IgD-negative memory B cell (primary cell): ENCODE results near the gene CASKIN2. TPM values are rescaled to one million over a fixed set of nuclear protein-coding genes. Genes with fewer than 3 reads are reported as not detected.
"Not testable (repeated sequence)": the region's sequence is repeated elsewhere in the genome, so short reads cannot be mapped to it uniquely, and the experiment has no call there.

Experiments used
- H3K27ac Mint-ChIP-seq, 3 donors: one replicate each; pipeline ENCODE4 v1.8.0; 2020 to 2022; ENCODE audit warnings: mild to moderate bottlenecking in 3 of 3, mixed read lengths in 3 of 3, moderate library complexity in 1 of 3
- H3K27me3 Mint-ChIP-seq: one replicate; pipeline ENCODE4 v1.8.0; 2021; ENCODE audit warnings: mixed read lengths
- H3K36me3 Mint-ChIP-seq: one replicate; pipeline ENCODE4 v1.8.0; 2020; ENCODE audit warnings: mild to moderate bottlenecking, mixed read lengths
- H3K4me1 Mint-ChIP-seq, 3 donors: one replicate each; pipeline ENCODE4 v1.8.0; 2020 to 2022; ENCODE audit warnings: mixed read lengths in 3 of 3, mild to moderate bottlenecking in 1 of 3
- H3K4me3 Mint-ChIP-seq, 4 donors: one replicate each; pipeline ENCODE4 v1.8.0; 2020 to 2022; ENCODE audit warnings: mild to moderate bottlenecking in 4 of 4, mixed read lengths in 4 of 4, moderate library complexity in 3 of 4
- H3K9me3 Mint-ChIP-seq, 3 donors: one replicate each; pipeline ENCODE4 v1.8.0; 2020 to 2021; ENCODE audit warnings: mixed read lengths in 3 of 3, mild to moderate bottlenecking in 1 of 3
- polyA plus RNA-seq: library from polyadenylated mRNA; unstranded; fragments of 300-500 nt; fragmentation: Illumina TruSeq; gene quantifications from one replicate; pipeline ENCODE4 v1.2.3, GENCODE V29; 2021

CASKIN2 gene
- polyA plus RNA-seq, 1 donor from 2014 or later: not detected

- H3K9me3 Mint-ChIP-seq: no peaks in the 10 kb centered on the region
- peaks cover 7% of the 10 kb centered on the region for H3K36me3 Mint-ChIP-seq
- H3K27me3 Mint-ChIP-seq: no peaks in the 10 kb centered on the region
- H3K27ac Mint-ChIP-seq: no peak overlapping the region
- no peak overlapping the region for H3K4me3 Mint-ChIP-seq
- H3K4me1 Mint-ChIP-seq: peaks cover 0 to 2% (median 1%) of the 10 kb centered on the region in 3 donors
Observed at GRCh38 chr17:75471207-75471606, 44.1 kb downstream of the CASKIN2 start.

DNA sequence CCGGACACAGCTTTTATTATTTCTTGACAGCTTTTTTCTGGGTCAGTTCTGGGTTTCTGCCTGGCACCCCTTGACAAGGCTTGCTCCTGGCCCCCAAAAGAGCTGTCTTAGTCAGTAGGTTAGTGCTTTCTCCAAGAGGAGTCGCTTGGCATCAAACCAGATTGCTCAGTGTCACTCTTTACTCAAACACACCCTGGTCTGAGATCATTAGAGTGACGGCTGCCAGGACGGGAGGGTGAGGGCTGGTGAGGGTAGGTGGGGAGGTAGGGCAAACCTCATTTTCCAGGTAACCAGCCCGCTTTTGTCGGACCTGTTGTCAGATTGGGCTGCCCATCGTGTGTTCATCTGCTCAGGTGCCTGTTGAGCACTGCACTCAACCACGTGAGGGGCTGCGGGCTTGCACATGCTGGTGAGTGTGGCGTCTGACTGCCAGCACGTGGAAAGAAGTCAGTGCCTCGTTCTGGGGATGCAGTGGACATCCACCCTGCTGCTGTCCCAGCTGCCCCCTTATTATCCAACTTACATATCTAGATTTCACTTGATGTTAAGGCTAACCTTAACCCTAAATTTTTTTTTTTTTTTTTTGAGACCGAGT is 46.5 kb downstream of the CASKIN2 start:
- peaks cover 7 to 10% (median 8%) of the 10 kb centered on the region in 3 donors for H3K4me1 Mint-ChIP-seq
- no peak overlapping the region for H3K27ac Mint-ChIP-seq
- peaks cover 9% of the 10 kb centered on the region for H3K36me3 Mint-ChIP-seq
- H3K4me3 Mint-ChIP-seq: no peak overlapping the region
- H3K27me3 Mint-ChIP-seq: no peaks in the 10 kb centered on the region
- no peaks in the 10 kb centered on the region for H3K9me3 Mint-ChIP-seq

- H3K9me3 Mint-ChIP-seq: no peaks in the 10 kb centered on the region
- no peaks in the 10 kb centered on the region for H3K27me3 Mint-ChIP-seq
- H3K27ac Mint-ChIP-seq: no peak overlapping the region
- H3K4me3 Mint-ChIP-seq: no peak overlapping the region
- H3K4me1 Mint-ChIP-seq: peaks cover 8 to 15% (median 11%) of the 10 kb centered on the region in 3 donors
- H3K36me3 Mint-ChIP-seq: peaks cover 9% of the 10 kb centered on the region
Observed at GRCh38 chr17:75468291-75468754, 47.0 kb downstream of the CASKIN2 start.

- peak overlapping the region in 1 of 3 donors; percentile 50 for H3K27ac Mint-ChIP-seq
- no peaks in the 10 kb centered on the region for H3K27me3 Mint-ChIP-seq
- peaks cover 6% of the 10 kb centered on the region for H3K36me3 Mint-ChIP-seq
- H3K4me3 Mint-ChIP-seq: peak overlapping the region in 1 of 4 donors; percentile 55
- H3K4me1 Mint-ChIP-seq: peaks cover 10 to 21% (median 16%) of the 10 kb centered on the region in 3 donors
- H3K9me3 Mint-ChIP-seq: no peaks in the 10 kb centered on the region
Observed at GRCh38 chr17:75465039-75465438, 50.3 kb downstream of the CASKIN2 start.

DNA sequence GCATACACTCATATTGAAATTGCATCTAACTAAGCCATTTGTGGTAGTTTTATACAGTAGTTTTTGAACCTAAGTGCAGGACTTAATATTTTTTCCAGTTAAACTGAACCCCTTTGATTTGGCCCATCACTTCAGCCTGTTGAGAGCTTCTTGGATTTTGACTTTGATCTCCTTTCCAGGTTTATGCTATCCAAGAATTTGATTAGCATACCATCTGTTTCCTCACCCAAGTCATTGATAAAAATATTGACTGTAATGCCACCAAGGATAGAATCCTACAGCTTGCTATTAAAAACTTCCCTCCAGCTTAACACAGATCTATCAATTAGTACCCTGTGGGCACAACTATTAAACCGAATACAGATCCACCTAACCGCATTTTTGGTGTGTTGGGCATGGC is 51.7 kb downstream of the CASKIN2 start:
- peaks cover 21 to 25% (median 25%) of the 10 kb centered on the region in 3 donors for H3K4me1 Mint-ChIP-seq
- H3K4me3 Mint-ChIP-seq: peak overlapping the region in 1 of 4 donors; percentile 39
- H3K9me3 Mint-ChIP-seq: no peaks in the 10 kb centered on the region
- peaks cover 6% of the 10 kb centered on the region for H3K36me3 Mint-ChIP-seq
- no peaks in the 10 kb centered on the region for H3K27me3 Mint-ChIP-seq
- H3K27ac Mint-ChIP-seq: no peak overlapping the region

GRCh38 chr17:75460295-75460694 is 55.0 kb downstream of the CASKIN2 start:
- no peaks in the 10 kb centered on the region for H3K9me3 Mint-ChIP-seq
- peaks cover 7% of the 10 kb centered on the region for H3K36me3 Mint-ChIP-seq
- peaks cover 28 to 37% (median 32%) of the 10 kb centered on the region in 3 donors for H3K4me1 Mint-ChIP-seq
- H3K27ac Mint-ChIP-seq: no peak overlapping the region
- no peaks in the 10 kb centered on the region for H3K27me3 Mint-ChIP-seq
- H3K4me3 Mint-ChIP-seq: peak overlapping the region in 1 of 4 donors; percentile 22

DNA sequence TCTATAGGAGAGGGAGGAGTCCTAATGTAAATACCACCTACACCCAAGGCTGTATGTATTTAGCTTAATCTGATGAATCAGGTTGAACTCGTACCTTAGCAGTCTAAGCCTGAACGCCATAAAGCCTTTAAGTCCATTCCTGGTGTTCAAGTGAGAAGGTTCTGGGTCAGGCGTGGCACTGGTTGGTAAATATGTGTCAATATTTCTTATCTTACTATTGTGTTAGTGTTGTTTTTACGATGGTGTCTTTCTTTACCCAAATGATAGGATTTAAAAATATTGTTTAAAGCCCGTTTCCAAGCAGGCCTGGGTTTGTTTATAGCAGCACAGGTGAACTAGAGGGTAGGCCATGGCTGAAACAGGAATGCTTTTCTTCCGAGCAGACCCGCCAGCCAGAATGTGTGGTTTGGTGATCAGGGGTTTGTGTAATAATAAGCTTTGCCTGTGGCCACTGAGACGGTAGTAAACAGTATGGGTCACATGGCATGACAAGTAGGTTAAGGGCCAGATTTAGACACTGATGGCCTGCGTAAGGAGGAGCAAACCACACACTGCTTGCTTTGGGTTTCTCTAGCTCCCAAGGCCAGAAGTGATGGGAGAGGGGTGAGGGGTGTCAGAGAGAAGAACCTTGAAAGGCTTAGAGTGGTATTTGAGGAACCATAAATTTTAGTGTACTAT is 55.6 kb downstream of the CASKIN2 start:
- Mint-ChIP-seq H3K9me3 (no peaks in the 10 kb centered on the region), H3K4me1 (peaks cover 25 to 33% (median 29%) of the 10 kb centered on the region in 3 donors), H3K27ac (peak overlapping the region in 1 of 3 donors; percentile 25), H3K4me3 (peak overlapping the region in 3 of 4 donors; percentile 4 to 22 (median 19)), H3K36me3 (peaks cover 7% of the 10 kb centered on the region), H3K27me3 (no peaks in the 10 kb centered on the region)

GRCh38 chr17:75459246-75459589 is 56.1 kb downstream of the CASKIN2 start:
- H3K27ac Mint-ChIP-seq: peak overlapping the region in 1 of 3 donors; percentile 16
- peaks cover 23 to 36% (median 32%) of the 10 kb centered on the region in 3 donors for H3K4me1 Mint-ChIP-seq
- H3K27me3 Mint-ChIP-seq: no peaks in the 10 kb centered on the region
- peak overlapping the region in 1 of 4 donors; percentile 22 for H3K4me3 Mint-ChIP-seq
- peaks cover 7% of the 10 kb centered on the region for H3K36me3 Mint-ChIP-seq
- H3K9me3 Mint-ChIP-seq: no peaks in the 10 kb centered on the region

DNA sequence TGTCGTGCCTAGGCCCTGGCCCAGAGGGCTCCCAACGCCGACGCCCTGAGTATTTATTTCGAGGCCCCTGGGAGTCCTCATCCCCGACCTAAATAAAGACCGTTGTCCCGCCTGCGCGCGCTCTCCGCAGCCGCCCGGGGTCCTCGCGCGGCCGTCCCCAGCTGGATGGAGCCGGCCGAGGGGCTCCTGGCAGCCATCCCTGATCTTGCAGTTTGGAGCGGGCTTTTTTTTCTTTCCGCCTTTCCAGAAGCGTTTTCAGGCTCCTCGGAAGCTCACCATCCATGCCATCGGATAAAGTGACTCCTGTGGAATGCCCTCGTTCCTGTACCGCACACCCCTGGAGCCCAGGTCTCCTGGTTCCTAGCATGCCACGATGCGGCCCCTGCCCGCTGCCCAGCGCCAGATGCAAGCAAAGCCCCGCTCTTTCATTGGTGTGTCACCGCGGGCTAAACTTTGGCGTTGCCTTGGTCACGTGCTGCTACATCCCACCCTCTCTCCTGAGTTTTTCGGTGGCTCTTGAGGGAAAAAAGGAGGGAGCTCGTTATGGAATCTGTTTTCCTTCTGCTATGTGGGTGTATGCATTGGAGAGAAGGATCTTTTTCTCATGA is 58.2 kb downstream of the CASKIN2 start:
- peak overlapping the region; percentile 93 to 99 (median 96) for H3K4me3 Mint-ChIP-seq
- H3K27me3 Mint-ChIP-seq: no peaks in the 10 kb centered on the region
- H3K9me3 Mint-ChIP-seq: no peaks in the 10 kb centered on the region
- peak overlapping the region in 1 of 3 donors; percentile 92 for H3K27ac Mint-ChIP-seq
- peaks cover 7% of the 10 kb centered on the region for H3K36me3 Mint-ChIP-seq
- H3K4me1 Mint-ChIP-seq: peaks cover 23 to 31% (median 30%) of the 10 kb centered on the region in 3 donors

DNA sequence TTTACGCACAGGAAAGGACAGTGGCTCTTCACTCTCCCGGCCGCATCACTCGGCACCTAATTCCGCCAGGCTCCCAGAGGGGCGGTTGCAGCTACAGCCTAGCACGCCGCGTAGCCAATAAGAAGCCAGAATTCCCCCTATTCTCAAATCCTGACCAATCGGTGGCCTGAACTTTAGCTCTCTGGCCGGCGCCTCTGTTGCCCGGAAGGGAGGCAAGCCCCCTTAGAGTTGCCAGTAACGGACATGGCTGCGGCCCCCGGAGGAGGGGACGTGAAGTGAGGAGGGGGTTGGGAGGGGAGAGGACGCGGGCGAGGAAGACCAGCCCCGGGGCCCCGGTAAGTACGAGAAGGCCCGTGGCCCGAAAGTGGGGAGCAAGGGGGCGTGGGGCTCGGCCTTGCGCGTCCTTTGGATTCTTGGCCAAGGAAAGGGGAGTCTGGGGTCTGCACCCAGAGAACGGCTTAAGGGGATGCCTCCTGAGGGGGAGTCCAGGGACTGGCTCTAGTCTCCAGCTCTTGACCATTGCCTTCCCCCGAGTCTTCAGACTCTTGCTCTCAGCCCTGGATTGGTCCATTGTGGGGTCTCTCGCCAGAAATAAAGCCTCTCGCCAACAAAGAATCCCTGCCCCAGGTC is 58.8 kb downstream of the CASKIN2 start, which contains the start of gene TMEM94:
Gene TMEM94, plus strand, starts transcription at position 219 of the 630 bp plus-strand sequence. CDS start 15,271 bp downstream, outside the sequence.
- peak within 1 kb of the TSS; percentile 93 to 99 (median 96) for H3K4me3 Mint-ChIP-seq
- no peaks in the 10 kb centered on the region for H3K9me3 Mint-ChIP-seq
- peaks cover 7% of the 10 kb centered on the region for H3K36me3 Mint-ChIP-seq
- peak within 1 kb of the TSS; percentile 82 to 92 (median 84) for H3K27ac Mint-ChIP-seq
- no peaks in the 10 kb centered on the region for H3K27me3 Mint-ChIP-seq
- H3K4me1 Mint-ChIP-seq: peaks cover 23 to 31% (median 30%) of the 10 kb centered on the region in 3 donors

DNA sequence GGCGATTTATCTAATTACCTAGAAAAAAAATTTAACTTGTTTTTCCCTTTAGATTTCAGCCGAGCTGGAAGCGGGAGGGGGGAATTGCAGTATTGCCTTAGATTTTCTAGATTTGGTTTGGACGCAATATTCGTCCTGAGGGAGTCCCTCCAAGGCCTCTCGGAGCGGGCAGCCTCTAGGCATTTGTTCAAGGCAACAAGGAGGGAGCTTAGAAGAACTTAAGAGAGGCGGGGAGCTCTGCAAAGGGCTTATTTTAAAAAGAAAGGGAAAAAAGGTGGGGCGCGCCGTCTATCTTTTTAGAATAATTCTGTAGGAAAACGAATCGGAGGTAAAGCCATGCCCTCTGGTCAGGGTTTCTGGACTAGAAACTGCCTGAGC is 59.3 kb downstream of the CASKIN2 start:
- Mint-ChIP-seq H3K27me3 (no peaks in the 10 kb centered on the region), H3K36me3 (peaks cover 7% of the 10 kb centered on the region), H3K4me3 (peak overlapping the region; percentile 93 to 99 (median 96)), H3K27ac (peak overlapping the region; percentile 82 to 92 (median 84)), H3K4me1 (peaks cover 23 to 31% (median 30%) of the 10 kb centered on the region in 3 donors), H3K9me3 (no peaks in the 10 kb centered on the region)

GRCh38 chr17:75454672-75455071 is 60.7 kb downstream of the CASKIN2 start:
- H3K36me3 Mint-ChIP-seq, H3K27ac Mint-ChIP-seq, H3K9me3 Mint-ChIP-seq, H3K27me3 Mint-ChIP-seq: not testable (repeated sequence)
- H3K4me1 Mint-ChIP-seq: peaks cover 17 to 24% (median 23%) of the 10 kb centered on the region in 3 donors
- peak overlapping the region in 2 of 4 donors; percentile 8 to 18 for H3K4me3 Mint-ChIP-seq

DNA sequence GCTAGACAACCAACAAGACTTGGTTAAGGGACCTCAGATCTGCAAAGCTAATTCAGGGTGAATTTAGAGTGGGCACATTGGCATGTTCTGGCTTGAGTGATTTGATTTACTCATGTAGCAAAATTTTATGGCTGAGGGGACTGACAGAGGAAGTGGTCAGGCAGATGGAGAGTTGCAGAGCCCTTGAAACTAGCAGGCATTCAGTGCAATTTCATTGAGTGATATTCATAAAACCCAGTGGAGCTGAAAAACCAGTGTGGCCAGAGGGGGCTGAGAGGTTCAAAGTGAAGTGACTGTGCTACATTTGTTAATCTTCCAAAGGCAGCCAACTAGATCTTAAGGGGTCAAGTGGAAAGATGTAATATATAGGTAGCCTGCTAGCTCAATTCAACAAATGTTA is 61.1 kb downstream of the CASKIN2 start:
- peak overlapping the region in 3 of 4 donors; percentile 8 to 25 (median 18) for H3K4me3 Mint-ChIP-seq
- H3K4me1 Mint-ChIP-seq: peaks cover 12 to 24% (median 20%) of the 10 kb centered on the region in 3 donors
- H3K36me3 Mint-ChIP-seq: peaks cover 6% of the 10 kb centered on the region
- no peaks in the 10 kb centered on the region for H3K9me3 Mint-ChIP-seq
- H3K27ac Mint-ChIP-seq: peak overlapping the region in 1 of 3 donors; percentile 65
- no peaks in the 10 kb centered on the region for H3K27me3 Mint-ChIP-seq

- no peaks in the 10 kb centered on the region for H3K27me3 Mint-ChIP-seq
- H3K9me3 Mint-ChIP-seq: no peaks in the 10 kb centered on the region
- peaks cover 0 to 7% (median 7%) of the 10 kb centered on the region in 3 donors for H3K4me1 Mint-ChIP-seq
- no peak overlapping the region for H3K4me3 Mint-ChIP-seq
- no peak overlapping the region for H3K27ac Mint-ChIP-seq
- no peaks in the 10 kb centered on the region for H3K36me3 Mint-ChIP-seq
Observed at GRCh38 chr17:75450270-75450669, 65.1 kb downstream of the CASKIN2 start.
